IPS-18a (cell line): ENCODE measurements around the gene AMH.

ENCODE experiments used
- H3K27ac ChIP-seq: one replicate; pipeline ENCODE4 v1.5.1; 2013; ENCODE audit warnings: low read length
- H3K27me3 ChIP-seq: one replicate; pipeline ENCODE4 v1.6.1; 2013; ENCODE audit warnings: mild to moderate bottlenecking, low read length; ENCODE audit not compliant: control insufficient read depth, insufficient read depth
- H3K36me3 ChIP-seq: one replicate; pipeline ENCODE4 v1.6.1; 2013; ENCODE audit warnings: low read depth, low read length; ENCODE audit not compliant: control insufficient read depth
- H3K4me1 ChIP-seq: one replicate; pipeline ENCODE4 v1.6.1; 2013; ENCODE audit warnings: low read depth, low read length; ENCODE audit not compliant: control insufficient read depth
- H3K4me3 ChIP-seq: one replicate; pipeline ENCODE4 v1.5.1; 2013; ENCODE audit warnings: low read length
- H3K9ac ChIP-seq: one replicate; pipeline ENCODE4 v1.6.1; 2013; ENCODE audit warnings: mild to moderate bottlenecking, low read length, moderate library complexity
- H3K9me3 ChIP-seq: one replicate; pipeline ENCODE4 v1.6.1; 2013; ENCODE audit warnings: low read depth, low read length; ENCODE audit not compliant: control insufficient read depth

The AMH gene

GRCh38 chr19:2246801-2247361, 2.2 kb upstream of the AMH start:
- Histone ChIP-seq H3K27ac (no peak overlapping the region), H3K9ac (no peak overlapping the region), H3K36me3 (peaks cover 43% of the 10 kb centered on the region)

GRCh38 chr19:2247433-2248101, 1.6 kb upstream of the AMH start:
- Histone ChIP-seq H3K9ac (no peak overlapping the region), H3K9me3 (no peaks in the 10 kb centered on the region), H3K36me3 (peaks cover 43% of the 10 kb centered on the region), H3K27ac (no peak overlapping the region), H3K27me3 (peaks cover 7% of the 10 kb centered on the region), H3K4me3 (no peak overlapping the region), H3K4me1 (no peaks in the 10 kb centered on the region)

More at GRCh38 chr19:2246801-2247361, 2.2 kb upstream of the AMH start:
- H3K9me3 ChIP-seq = no peaks in the 10 kb centered on the region
- H3K27me3 ChIP-seq = peaks cover under 1% of the 10 kb centered on the region
- no peaks in the 10 kb centered on the region for H3K4me1 ChIP-seq
- no peak overlapping the region for H3K4me3 ChIP-seq

GRCh38 chr19:2248136-2249009, 750 bp upstream of the AMH start:
- Histone ChIP-seq H3K9me3 (no peaks in the 10 kb centered on the region), H3K27me3 (peaks cover 15% of the 10 kb centered on the region), H3K36me3 (peaks cover 41% of the 10 kb centered on the region), H3K4me1 (no peaks in the 10 kb centered on the region), H3K9ac (no peak overlapping the region), H3K27ac (no peak overlapping the region), H3K4me3 (no peak overlapping the region)

GRCh38 chr19:2249880-2250765, 1.0 kb downstream of the AMH start:
- Histone ChIP-seq H3K4me3 (no peak overlapping the region), H3K9ac (no peak overlapping the region), H3K27me3 (peaks cover 25% of the 10 kb centered on the region), H3K27ac (no peak overlapping the region), H3K9me3 (no peaks in the 10 kb centered on the region), H3K4me1 (no peaks in the 10 kb centered on the region), H3K36me3 (peaks cover 23% of the 10 kb centered on the region)

- Histone ChIP-seq H3K4me3 (no peak overlapping the region), H3K27me3 (peaks cover 25% of the 10 kb centered on the region), H3K4me1 (no peaks in the 10 kb centered on the region), H3K27ac (no peak overlapping the region), H3K9ac (no peak overlapping the region), H3K9me3 (no peaks in the 10 kb centered on the region), H3K36me3 (peaks cover 17% of the 10 kb centered on the region)
These were observed 1.6 kb downstream of the AMH start for GRCh38 chr19:2250766-2251105.

- peaks cover 10% of the 10 kb centered on the region for H3K36me3 ChIP-seq
- H3K4me3 ChIP-seq = no peak overlapping the region
- H3K27me3 ChIP-seq = peaks cover 25% of the 10 kb centered on the region
- H3K4me1 ChIP-seq = no peaks in the 10 kb centered on the region
- no peak overlapping the region for H3K27ac ChIP-seq
- H3K9me3 ChIP-seq = no peaks in the 10 kb centered on the region
- H3K9ac ChIP-seq = no peak overlapping the region
These were observed 2.3 kb downstream of the AMH start for GRCh38 chr19:2251106-2252054.

- H3K9ac ChIP-seq = no peak overlapping the region
- peaks cover 2% of the 10 kb centered on the region for H3K36me3 ChIP-seq
- no peak overlapping the region for H3K27ac ChIP-seq
- no peak overlapping the region for H3K4me3 ChIP-seq
- H3K9me3 ChIP-seq = no peaks in the 10 kb centered on the region
- peaks cover 25% of the 10 kb centered on the region for H3K27me3 ChIP-seq
- no peaks in the 10 kb centered on the region for H3K4me1 ChIP-seq
These were observed 3.1 kb downstream of the AMH start for GRCh38 chr19:2252055-2252796.

- H3K9ac ChIP-seq = no peak overlapping the region
- H3K9me3 ChIP-seq = no peaks in the 10 kb centered on the region
- peaks cover 25% of the 10 kb centered on the region for H3K27me3 ChIP-seq
- no peak overlapping the region for H3K27ac ChIP-seq
- H3K36me3 ChIP-seq = no peaks in the 10 kb centered on the region
- H3K4me3 ChIP-seq = peak overlapping the region; percentile 64
- no peaks in the 10 kb centered on the region for H3K4me1 ChIP-seq
These were observed 3.6 kb downstream of the AMH start for GRCh38 chr19:2252797-2253105.

- no peaks in the 10 kb centered on the region for H3K36me3 ChIP-seq
- H3K9me3 ChIP-seq = no peaks in the 10 kb centered on the region
- peaks cover 25% of the 10 kb centered on the region for H3K27me3 ChIP-seq
- no peaks in the 10 kb centered on the region for H3K4me1 ChIP-seq
- H3K4me3 ChIP-seq = peak overlapping the region; percentile 64
- H3K9ac ChIP-seq = no peak overlapping the region
- H3K27ac ChIP-seq = no peak overlapping the region
These were observed 4.3 kb downstream of the AMH start for GRCh38 chr19:2253106-2254063.
